Hematopoietic multipotent progenitor cell (in vitro differentiated cells): ENCODE measurements around the gene CDYL2. TPM values are rescaled to one million over a fixed set of nuclear protein-coding genes. Genes with fewer than 3 reads are reported as not detected.
"Not testable (repeated sequence)": the region's sequence is repeated elsewhere in the genome, so short reads cannot be mapped to it uniquely, and the experiment has no call there.

Source experiments
- DNase-seq, 3 donors: peaks; one replicate each; pipeline ENCODE4 v3.0.0-alpha.2; 2011 to 2015; ENCODE audit warnings: low read depth in 2 of 3, low spot score in 2 of 3
- total RNA-seq: library from RNA; depleted of rRNA; stranded (reverse); fragments of >200 nt; gene quantifications from one replicate; pipeline ENCODE4 v1.2.3, GENCODE V29; 2012

Gene CDYL2
- total RNA-seq, 1 donor: 13.5 TPM

DNA sequence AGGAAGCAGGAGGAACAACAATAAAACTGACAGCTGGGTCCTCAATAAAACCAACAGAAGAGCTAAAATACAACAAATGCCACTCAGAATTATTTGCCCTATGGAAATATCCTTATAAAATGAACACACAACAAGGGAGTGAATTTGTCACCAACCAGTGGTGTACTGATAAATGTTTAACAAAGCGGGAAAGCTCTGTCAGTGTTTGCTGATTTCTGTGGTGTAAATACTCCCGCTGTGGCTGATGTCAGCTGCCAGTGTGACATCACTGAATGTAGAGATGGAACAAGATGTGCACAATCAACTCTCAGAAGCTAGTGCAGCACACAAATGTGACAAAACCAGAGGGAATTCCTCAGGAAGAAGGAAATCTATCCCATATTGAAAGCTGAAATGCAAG, 51.9 kb downstream of the CDYL2 start:
- peak in 2 of 3 donors; percentile 4 to 31 for DNase-seq

- DNase-seq: no peak
Measured at GRCh38 chr16:80751167-80751566, 53.2 kb downstream of the CDYL2 start.

DNA sequence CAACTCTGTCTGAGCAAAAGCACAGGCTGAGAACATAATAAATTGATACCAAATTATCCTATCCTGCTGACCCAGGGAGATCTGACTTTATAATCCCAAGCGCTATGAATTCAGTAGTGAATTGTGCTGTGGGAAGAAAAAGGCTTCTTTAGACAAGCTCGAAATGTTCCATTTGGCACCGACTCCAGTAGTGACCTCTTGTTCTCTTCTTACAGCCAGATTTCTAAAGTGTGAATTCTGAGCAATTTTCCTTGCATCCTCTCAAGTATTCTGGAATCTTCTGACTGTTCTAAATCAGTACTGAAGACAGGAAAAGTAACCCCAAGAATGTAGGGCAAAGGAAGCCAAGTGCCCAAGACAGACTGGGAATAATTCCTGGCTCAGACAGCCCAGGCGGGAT, 58.2 kb downstream of the CDYL2 start:
- DNase-seq: no peak

DNA sequence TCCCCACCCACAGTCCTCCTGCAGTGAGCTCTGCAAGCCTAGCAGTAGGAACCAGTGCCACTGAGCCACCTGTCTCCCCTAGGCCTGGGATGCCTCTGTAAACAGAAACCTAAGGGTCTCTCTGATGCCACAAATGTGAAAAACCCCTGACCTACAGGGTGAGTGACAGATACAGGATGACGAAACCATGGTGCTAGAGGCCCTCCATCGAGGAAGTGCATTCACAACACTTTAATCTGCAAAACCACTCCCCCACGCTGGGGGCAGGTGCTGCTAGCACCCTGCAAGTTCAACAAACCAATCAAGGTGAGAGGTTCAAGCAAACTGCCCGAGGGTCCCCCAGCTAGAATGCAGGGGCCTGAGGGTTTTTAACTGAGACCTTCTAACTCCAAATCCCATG, 59.5 kb downstream of the CDYL2 start:
- DNase-seq: no peak

- no peak for DNase-seq
Measured at GRCh38 chr16:80743772-80744171, 60.6 kb downstream of the CDYL2 start.

DNA sequence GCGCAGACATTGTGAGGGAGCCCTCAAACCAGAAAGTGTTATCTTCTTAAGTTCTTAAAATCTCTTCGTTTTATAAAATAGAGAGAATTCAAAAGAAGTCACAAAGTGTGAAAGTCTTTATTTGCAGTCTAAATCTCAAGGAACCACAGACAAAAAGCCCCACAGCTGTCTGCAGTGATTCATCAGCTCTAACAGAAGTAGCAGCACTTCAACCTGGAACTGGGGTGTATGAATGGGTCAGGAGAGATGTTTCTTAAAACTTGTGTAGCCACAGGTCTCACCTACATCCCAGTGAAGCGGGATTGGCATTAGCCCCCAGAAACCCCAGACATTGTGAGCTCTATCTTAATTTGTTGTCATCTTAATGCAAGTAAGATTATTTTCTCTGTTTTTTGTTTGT, 61.1 kb downstream of the CDYL2 start:
- no peak for DNase-seq

DNA sequence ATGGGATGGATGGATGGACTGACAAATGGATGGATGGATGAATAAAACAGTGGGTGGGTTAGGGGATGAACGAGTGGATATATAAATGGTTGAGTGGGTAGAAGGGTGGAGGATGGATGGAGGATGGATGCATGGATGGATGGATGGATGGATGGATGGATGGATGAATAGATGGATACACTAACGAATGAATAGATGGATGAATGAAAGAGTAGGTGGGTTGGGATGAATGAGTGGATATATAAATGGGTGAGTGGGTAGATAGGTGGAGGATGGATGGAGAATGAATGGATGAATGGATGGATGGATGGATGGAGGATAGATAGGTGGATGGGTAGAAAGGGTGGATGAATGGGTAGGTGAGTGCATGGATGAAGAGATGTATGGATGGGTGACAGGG, 62.1 kb downstream of the CDYL2 start:
- DNase-seq: no peak

DNA sequence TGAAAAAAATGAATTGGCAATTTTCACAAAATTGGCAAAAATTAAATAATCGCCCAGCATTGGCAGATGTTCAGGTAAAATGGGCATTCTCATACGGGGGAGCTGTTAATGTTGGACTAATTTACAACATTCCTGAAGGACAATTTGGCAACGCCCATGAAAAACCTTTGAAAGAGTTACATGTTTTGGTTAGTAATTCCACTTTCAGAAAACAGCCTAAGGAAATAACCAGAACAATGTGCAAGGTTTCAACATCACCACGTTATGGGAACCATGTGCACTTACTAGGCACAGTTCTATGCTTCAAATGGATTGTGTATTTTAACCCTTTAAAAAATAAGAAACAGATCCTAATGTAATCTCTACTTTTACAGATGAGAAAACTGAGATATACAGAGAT, 62.7 kb downstream of the CDYL2 start:
- no peak for DNase-seq

DNA sequence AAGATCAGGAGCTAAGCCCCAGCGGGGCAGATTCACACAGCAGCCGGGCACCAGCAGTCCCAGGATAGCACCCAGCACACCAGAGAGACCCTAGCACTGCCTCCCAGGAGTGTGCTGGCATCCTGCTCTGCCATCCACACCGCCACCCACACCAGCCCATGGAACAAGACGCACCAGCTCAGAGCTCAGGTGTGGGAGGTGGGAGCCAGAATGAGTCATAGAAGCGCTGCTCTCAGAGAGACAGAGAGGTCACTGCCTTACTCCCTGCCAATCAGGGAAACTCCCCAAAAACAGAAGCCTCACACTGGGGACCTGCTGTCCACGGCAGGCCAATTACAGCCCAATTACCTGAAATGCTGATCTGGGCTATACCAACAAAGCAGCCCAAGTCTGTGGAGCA, 64.9 kb downstream of the CDYL2 start:
- DNase-seq: no peak

DNA sequence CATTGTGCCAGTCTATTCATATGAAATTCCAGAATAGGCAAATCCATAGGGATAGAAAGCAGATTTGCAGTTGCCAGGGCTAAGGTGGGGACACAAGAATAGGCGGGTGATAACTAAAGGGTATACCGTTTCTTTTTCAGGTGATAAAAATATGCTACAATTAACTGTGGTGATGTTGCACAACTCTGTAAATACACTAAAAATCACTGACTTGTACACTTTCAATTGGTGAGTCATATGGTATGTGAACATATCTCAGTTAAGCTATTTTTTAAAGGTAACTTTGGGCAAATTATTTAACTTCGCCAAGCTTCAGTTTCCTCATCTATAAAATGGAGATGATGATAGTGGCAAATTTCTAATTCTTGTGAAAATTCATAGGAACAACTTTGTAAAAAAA, 65.9 kb downstream of the CDYL2 start:
- DNase-seq: no peak

DNA sequence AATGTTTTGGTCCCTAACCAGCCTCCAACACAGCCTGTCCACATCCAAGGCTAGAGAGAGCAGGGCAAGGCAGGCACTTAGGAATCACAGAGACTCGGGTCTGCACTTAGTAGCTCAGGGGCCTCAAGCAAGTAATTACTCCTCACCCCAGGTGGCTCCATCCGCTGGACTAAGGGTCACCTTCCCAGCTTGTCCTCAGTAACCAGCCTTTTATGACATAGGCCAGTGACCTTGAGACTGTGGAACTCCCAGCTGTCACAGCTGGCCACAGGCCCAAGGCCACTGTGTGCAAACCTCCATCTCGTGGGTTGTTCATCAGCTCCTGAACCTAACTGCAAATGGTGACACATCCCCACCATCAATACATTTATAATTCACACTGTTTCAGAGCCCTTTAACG, 68.6 kb downstream of the CDYL2 start:
- no peak for DNase-seq

GRCh38 chr16:80733407-80733806, 71.0 kb downstream of the CDYL2 start:
- DNase-seq: no peak

DNA sequence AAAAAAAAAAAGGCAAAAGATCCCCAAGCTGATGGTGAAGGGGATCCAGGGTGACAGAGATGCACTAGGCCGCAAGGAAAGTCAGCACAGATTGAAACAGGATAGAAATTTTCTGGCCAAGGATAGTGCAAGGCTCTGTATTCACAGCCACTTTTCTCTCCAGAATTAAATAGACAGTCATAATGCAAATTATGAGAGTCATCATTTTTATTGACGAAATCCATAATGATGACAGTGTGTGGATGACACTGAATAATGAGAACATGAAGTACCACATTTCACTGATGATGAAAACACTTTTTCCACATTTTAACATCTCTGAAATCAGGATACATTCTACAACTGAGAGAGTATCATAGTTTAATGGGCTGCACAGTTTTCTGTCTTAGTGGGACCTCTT, 72.5 kb downstream of the CDYL2 start:
- no peak for DNase-seq

DNA sequence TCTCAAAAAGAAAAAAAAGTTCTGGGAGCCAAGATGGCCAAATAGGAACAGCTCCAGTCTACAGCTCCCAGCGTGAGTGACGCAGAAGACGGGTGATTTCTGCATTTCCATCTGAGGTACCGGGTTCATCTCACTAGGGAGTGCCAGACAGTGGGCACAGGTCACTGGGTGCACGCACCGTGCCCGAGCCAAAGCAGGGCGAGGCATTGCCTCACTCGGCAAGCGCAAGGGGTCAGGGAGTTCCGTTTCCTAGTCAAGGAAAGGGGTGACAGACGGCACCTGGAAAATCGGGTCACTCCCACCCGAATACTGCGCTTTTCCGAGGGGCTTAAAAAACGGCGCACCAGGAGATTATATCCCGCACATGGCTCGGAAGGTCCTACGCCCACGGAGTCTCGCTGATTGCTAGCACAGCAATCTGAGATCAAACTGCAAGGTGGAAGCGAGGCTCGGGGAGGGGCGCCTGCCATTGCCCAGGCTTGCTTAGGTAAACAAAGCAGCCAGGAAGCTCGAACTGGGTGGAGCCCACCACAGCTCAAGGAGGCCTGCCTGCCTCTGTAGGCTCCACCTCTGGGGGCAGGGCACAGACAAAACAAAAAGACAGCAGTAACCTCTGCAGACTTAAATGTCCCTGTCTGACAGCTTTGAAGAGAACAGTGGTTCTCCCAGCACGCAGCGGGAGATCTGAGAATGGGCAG, 77.2 kb downstream of the CDYL2 start:
- not testable (repeated sequence) for DNase-seq

GRCh38 chr16:80725566-80726162, 78.7 kb downstream of the CDYL2 start:
- no peak for DNase-seq

- no peak for DNase-seq
Measured at GRCh38 chr16:80723981-80724380, 80.4 kb downstream of the CDYL2 start.

DNA sequence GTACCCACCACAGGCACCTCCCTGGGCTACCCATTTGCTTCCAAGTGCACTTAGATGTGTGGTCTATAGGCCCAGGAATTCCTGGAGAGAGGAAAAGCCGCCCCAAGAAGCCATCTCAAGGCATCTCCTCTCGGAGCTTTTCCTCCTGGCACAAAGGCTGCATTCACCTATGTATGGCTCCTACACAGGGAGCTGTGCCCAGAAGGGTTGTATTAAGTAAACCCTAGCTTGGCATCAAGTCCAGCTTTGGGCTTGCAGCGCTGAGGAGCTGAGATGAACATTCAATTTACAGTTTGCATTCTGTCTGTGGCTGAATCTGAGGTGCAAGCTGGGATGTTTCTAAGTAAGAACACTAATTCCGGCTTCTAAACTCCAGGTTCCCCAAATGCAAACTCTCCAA, 81.3 kb downstream of the CDYL2 start:
- no peak for DNase-seq

- DNase-seq: no peak
Measured at GRCh38 chr16:80720804-80721371, 83.5 kb downstream of the CDYL2 start.

GRCh38 chr16:80719573-80719972, 84.8 kb downstream of the CDYL2 start:
- no peak for DNase-seq

GRCh38 chr16:80718480-80719220, 85.7 kb downstream of the CDYL2 start:
- DNase-seq: no peak

- no peak for DNase-seq
Measured at GRCh38 chr16:80717611-80718010, 86.8 kb downstream of the CDYL2 start.
